HFFc6 (cell line): ENCODE measurements around the gene ASTL. TPM values are rescaled to one million over a fixed set of nuclear protein-coding genes. Genes with fewer than 3 reads are reported as not detected.

Source experiments
- DNase-seq: peaks from one replicate; pipeline ENCODE4 v3.0.0-alpha.2; 2018
- H3K27ac Mint-ChIP-seq: 2 replicates; pipeline ENCODE4 v1.8.0; 2020; ENCODE audit warnings: mild to moderate bottlenecking, mixed read lengths
- H3K27me3 Mint-ChIP-seq: 2 replicates; pipeline ENCODE4 v1.8.0; 2021; ENCODE audit warnings: mild to moderate bottlenecking, moderate library complexity, mixed read lengths; ENCODE audit not compliant: insufficient read depth
- H3K36me3 Mint-ChIP-seq: 2 replicates; pipeline ENCODE4 v1.8.0; 2021; ENCODE audit warnings: low read depth, mixed read lengths
- H3K4me1 Mint-ChIP-seq: 2 replicates; pipeline ENCODE4 v1.8.0; 2020; ENCODE audit warnings: low read depth, mixed read lengths
- H3K4me3 Mint-ChIP-seq: 2 replicates; pipeline ENCODE4 v1.8.0; 2020; ENCODE audit warnings: mild to moderate bottlenecking, moderate library complexity, mixed read lengths
- H3K9me3 Mint-ChIP-seq: 2 replicates; pipeline ENCODE4 v1.8.0; 2020; ENCODE audit warnings: mild to moderate bottlenecking, mixed read lengths
- total RNA-seq, 6 experiments: library from RNA; stranded (reverse); fragmentation: NEBNext Ultra II Directional; extraction: Animal tissue kit (Norgen Biotek cat#: 25700); gene quantifications; 2 replicates in 1 of 6; 3 replicates in 5 of 6; pipeline ENCODE4 v1.2.3, GENCODE V29; 2021
- TF ChIP-seq, protein P1 (sequence below): fragments of 200-600 bp; sonication (generic); IDR thresholded peaks from 2 replicates; pipeline ENCODE4 v1.5.0; 2021; ENCODE audit warnings: antibody characterized with exemption, mild to moderate bottlenecking

Gene ASTL
- total RNA-seq, 6 experiments from 2014 or later = 0.25 to 0.39 (median 0.31) TPM; not detected in 3

DNA sequence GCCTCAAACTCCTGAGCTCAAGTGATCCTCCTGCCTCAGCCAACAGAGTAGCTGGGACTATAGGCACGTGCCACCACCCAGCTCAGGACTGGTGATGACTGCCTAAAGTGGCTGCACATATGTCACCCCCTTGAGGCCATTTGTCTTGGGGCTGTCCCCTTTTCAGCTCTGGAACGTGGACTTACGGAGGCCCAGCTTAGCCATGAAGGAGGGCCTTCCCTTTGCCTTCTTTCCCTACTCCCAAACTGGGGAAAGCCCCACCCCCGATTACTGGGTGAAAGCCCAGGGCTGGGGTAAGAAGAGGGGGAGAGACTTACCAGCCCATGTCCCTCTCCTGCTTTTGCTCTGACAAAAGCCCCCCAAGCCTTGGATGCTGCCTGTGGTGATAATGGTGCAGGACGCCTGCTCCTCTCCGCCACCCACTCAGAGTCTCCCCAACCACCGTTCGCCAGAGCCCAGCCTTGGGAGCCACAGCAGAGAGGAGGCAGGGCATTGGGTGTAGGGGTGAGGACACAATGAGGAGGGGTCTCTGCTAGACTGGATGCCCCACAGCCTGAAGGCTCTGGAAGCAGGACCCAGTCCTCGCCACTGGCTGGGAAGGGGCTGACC, 9.4 kb upstream of the ASTL start:
- TF ChIP-seq, protein P1, sequence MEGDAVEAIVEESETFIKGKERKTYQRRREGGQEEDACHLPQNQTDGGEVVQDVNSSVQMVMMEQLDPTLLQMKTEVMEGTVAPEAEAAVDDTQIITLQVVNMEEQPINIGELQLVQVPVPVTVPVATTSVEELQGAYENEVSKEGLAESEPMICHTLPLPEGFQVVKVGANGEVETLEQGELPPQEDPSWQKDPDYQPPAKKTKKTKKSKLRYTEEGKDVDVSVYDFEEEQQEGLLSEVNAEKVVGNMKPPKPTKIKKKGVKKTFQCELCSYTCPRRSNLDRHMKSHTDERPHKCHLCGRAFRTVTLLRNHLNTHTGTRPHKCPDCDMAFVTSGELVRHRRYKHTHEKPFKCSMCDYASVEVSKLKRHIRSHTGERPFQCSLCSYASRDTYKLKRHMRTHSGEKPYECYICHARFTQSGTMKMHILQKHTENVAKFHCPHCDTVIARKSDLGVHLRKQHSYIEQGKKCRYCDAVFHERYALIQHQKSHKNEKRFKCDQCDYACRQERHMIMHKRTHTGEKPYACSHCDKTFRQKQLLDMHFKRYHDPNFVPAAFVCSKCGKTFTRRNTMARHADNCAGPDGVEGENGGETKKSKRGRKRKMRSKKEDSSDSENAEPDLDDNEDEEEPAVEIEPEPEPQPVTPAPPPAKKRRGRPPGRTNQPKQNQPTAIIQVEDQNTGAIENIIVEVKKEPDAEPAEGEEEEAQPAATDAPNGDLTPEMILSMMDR = peak; percentile 30; the same call in 1 of the 2 replicates
- peaks cover 8% of the 10 kb centered on the region; the same call in 1 of the 2 replicates for H3K36me3 Mint-ChIP-seq
- no peaks in the 10 kb centered on the region; the same call in none of the 2 replicates for H3K27me3 Mint-ChIP-seq
- H3K4me3 Mint-ChIP-seq = no peak overlapping the region; the same call in 1 of the 2 replicates
- no peaks in the 10 kb centered on the region for H3K9me3 Mint-ChIP-seq
- peaks cover 55% of the 10 kb centered on the region for H3K4me1 Mint-ChIP-seq
- no peak for DNase-seq
- peak overlapping the region; percentile 79 for H3K27ac Mint-ChIP-seq

- peak overlapping the region; percentile 50; the same call in 1 of the 2 replicates for H3K4me3 Mint-ChIP-seq
- H3K9me3 Mint-ChIP-seq = no peaks in the 10 kb centered on the region
- peaks cover 8% of the 10 kb centered on the region; the same call in 1 of the 2 replicates for H3K36me3 Mint-ChIP-seq
- peaks cover 55% of the 10 kb centered on the region for H3K4me1 Mint-ChIP-seq
- H3K27ac Mint-ChIP-seq = peak overlapping the region; percentile 79
- TF ChIP-seq, protein P1 = no peak
- H3K27me3 Mint-ChIP-seq = no peaks in the 10 kb centered on the region; the same call in none of the 2 replicates
- DNase-seq = peak; percentile 70
Observed at GRCh38 chr2:96146881-96147592, 8.7 kb upstream of the ASTL start.

DNA sequence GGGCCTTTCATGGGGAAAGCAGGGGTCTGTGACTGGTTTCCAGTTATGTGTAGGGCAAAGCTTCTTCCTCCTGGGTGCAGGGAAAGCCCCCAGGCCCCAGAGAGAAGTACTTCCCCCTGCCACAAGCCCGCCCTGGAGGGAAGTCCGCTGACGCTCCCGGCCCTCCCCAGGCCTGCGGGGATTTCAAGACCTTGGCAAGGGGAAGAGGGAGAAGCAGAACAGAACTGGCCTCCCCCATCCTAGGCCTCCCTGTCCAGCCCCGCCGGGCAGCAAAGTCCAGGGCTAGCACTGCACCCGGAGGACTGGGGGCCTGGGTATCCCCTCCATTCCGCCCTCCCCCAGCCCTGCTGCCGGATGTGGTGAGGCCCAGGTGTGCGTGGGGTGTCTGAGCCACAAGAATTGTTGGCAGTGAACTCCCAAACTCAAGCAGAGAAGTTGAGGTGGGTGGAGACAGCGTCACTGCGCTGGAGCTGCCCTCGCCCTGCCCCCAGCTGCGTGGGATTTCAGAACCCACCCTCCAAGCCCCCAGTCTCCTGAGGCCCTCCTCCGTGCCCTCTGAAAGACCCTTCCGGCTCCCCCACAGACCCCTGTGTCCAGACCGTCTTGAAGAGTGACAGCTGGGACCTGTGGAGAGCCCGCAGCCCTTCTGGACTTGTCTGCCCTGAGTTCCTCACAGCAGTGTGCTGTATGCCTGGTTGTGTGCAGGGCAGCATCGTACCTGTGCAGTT, 8.0 kb upstream of the ASTL start:
- H3K4me3 Mint-ChIP-seq = peak overlapping the region; percentile 50
- no peak for DNase-seq

GRCh38 chr2:96145848-96146152, 7.5 kb upstream of the ASTL start:
- Mint-ChIP-seq H3K4me3 (peak overlapping the region; percentile 32), H3K9me3 (no peaks in the 10 kb centered on the region), H3K36me3 (peaks cover 8% of the 10 kb centered on the region; the same call in 1 of the 2 replicates), H3K27me3 (no peaks in the 10 kb centered on the region; the same call in 1 of the 2 replicates), H3K27ac (no peak overlapping the region), H3K4me1 (peaks cover 55% of the 10 kb centered on the region)
- DNase-seq = no peak
- TF ChIP-seq, protein P1 = no peak

More for the DNA sequence above, 8.0 kb upstream of the ASTL start:
- Mint-ChIP-seq H3K4me1 (peaks cover 55% of the 10 kb centered on the region), H3K27me3 (no peaks in the 10 kb centered on the region; the same call in 1 of the 2 replicates), H3K9me3 (no peaks in the 10 kb centered on the region), H3K27ac (peak overlapping the region; percentile 79), H3K36me3 (peaks cover 8% of the 10 kb centered on the region; the same call in 1 of the 2 replicates)
- TF ChIP-seq, protein P1 = no peak

DNA sequence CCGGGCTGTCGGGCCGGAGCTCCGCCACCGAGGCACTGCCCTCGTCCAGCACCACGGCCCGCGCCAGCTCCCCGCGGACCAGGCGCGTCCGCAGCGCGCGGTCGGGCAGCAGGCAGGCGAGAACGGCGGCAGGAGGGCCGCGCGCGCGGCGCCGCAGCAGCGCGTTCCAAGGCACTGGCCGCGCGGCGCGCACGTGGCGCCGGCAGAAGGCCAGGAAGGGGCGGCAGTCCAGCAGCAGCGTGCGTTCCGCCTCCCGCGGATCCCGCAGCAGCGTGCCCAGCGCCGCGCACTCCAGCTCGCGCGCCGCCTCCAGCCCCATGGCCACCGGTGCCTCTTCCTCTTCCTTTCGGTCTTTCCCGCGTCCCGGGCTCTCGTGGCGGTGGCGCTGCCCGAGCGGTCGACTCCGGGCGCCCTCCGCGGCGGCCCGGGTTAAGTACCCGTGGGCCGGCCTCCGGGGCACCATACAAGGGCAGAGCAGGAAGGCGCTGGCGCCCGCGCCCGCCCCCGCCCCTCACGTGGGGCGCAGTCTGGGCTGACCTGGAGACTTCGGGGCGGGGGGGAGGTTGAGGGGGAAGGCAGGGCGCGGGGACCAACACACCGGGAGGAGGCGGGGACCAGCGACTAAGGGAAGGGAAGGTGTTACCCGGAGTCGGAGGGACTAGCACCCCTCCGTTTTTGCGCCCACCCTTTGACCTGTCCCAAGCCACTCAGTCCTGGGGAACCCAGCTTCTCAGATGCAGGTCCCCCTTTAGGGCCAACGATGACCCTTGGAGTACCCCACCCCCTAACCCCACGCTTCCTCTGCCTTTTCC, 6.9 kb upstream of the ASTL start, which contains the start of gene DUSP2:
Gene DUSP2 (minus strand): TSS at position 405 of the 812 bp plus-strand sequence. CDS start 86 bp downstream, at position 319.
- peaks cover 8% of the 10 kb centered on the region; the same call in 1 of the 2 replicates for H3K36me3 Mint-ChIP-seq
- H3K9me3 Mint-ChIP-seq = no peaks in the 10 kb centered on the region
- H3K4me3 Mint-ChIP-seq = peak within 1 kb of the TSS; percentile 89
- peaks cover 55% of the 10 kb centered on the region for H3K4me1 Mint-ChIP-seq
- peak; percentile 55 for DNase-seq
- TF ChIP-seq, protein P1 = no peak
- H3K27ac Mint-ChIP-seq = peak within 1 kb of the TSS; percentile 24
- no peaks in the 10 kb centered on the region; the same call in 1 of the 2 replicates for H3K27me3 Mint-ChIP-seq
